ENCODE data around the gene MYO18A.

The MYO18A gene

GRCh38 chr17:29045734-29046472 lies 134.3 kb downstream of the MYO18A start:
- H3K4me3 ChIP-seq (ENCODE audit: low read length) = no peak overlapping the region
- TF ChIP-seq, protein P1, sequence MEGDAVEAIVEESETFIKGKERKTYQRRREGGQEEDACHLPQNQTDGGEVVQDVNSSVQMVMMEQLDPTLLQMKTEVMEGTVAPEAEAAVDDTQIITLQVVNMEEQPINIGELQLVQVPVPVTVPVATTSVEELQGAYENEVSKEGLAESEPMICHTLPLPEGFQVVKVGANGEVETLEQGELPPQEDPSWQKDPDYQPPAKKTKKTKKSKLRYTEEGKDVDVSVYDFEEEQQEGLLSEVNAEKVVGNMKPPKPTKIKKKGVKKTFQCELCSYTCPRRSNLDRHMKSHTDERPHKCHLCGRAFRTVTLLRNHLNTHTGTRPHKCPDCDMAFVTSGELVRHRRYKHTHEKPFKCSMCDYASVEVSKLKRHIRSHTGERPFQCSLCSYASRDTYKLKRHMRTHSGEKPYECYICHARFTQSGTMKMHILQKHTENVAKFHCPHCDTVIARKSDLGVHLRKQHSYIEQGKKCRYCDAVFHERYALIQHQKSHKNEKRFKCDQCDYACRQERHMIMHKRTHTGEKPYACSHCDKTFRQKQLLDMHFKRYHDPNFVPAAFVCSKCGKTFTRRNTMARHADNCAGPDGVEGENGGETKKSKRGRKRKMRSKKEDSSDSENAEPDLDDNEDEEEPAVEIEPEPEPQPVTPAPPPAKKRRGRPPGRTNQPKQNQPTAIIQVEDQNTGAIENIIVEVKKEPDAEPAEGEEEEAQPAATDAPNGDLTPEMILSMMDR (conservative IDR thresholded peaks at IDR 0.05; ENCODE audit: low read length) = no peak
- no peak for DNase-seq (ENCODE audit: low read depth)

DNA sequence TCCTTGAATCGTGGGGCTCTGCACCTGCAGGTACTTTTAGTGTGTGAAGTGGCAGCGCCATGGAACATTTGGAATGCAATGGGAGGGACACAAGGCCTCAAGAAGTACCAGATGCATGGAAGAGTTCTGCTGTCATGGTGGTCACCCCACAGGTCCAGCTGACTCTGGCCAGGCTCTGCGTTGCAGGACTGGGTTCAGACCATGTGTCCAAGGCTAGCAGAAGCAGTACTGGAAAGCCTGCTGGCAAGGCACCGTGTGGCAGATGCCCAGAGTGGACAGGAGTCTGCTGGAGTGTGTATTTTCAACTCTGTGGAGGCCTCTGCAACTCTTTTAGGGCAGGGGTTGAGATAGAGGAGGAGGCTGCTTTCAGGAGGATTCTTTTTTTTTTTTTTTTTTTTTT lies 135.2 kb downstream of the MYO18A start:
- no peak for DNase-seq (ENCODE audit: low read depth)
- TF ChIP-seq, protein P1 (conservative IDR thresholded peaks at IDR 0.05; ENCODE audit: low read length) = no peak

GRCh38 chr17:29043539-29044145 lies 136.6 kb downstream of the MYO18A start:
- no peak overlapping the region for H3K4me3 ChIP-seq (ENCODE audit: low read length)
- TF ChIP-seq, protein P1 (conservative IDR thresholded peaks at IDR 0.05; ENCODE audit: low read length) = no peak
- DNase-seq (ENCODE audit: low read depth) = no peak

More for the DNA sequence above, 135.2 kb downstream of the MYO18A start:
- no peak overlapping the region for H3K4me3 ChIP-seq (ENCODE audit: low read length)

GRCh38 chr17:29042679-29043538 lies 137.3 kb downstream of the MYO18A start, which contains the start of gene PIPOX:
Gene PIPOX, plus strand, starts transcription at chr17:29043141. Its CDS starts 85 bp downstream, at chr17:29043226.
- H3K4me3 ChIP-seq (ENCODE audit: low read length) = no peak within 1 kb of the TSS
- DNase-seq (ENCODE audit: low read depth) = no peak
- TF ChIP-seq, protein P1 (conservative IDR thresholded peaks at IDR 0.05; ENCODE audit: low read length) = no peak

- no peak overlapping the region for H3K4me3 ChIP-seq (ENCODE audit: low read length)
- DNase-seq (ENCODE audit: low read depth) = no peak
- TF ChIP-seq, protein P1 (conservative IDR thresholded peaks at IDR 0.05; ENCODE audit: low read length) = no peak
These were observed 138.0 kb downstream of the MYO18A start for GRCh38 chr17:29042026-29042678.

DNA sequence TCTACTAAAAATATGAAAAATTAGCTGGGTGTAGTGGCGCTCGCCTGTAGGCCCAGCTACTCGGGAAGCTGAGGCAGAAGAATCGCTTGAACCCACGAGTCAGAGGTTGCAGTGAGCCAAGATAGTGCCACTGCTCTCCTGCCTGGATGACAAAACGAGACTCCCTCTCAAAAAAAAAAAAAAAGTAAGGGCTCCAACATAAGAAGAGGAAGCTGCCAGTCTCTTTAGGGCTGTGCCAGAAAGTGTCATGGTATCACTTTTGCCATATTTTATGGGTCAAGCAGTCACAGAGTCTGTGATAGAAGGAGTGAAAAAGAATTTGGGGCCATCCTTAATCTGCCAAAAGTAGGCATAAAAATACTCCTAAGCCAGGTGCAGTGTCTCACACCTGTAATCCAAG lies 138.6 kb downstream of the MYO18A start:
- TF ChIP-seq, protein P1 (conservative IDR thresholded peaks at IDR 0.05; ENCODE audit: low read length) = no peak

More for the DNA sequence above, 138.6 kb downstream of the MYO18A start:
- no peak for DNase-seq (ENCODE audit: low read depth)
- H3K4me3 ChIP-seq (ENCODE audit: low read length) = no peak overlapping the region

All from AG10803 (cell line).